H9 (cell line): ENCODE results near the gene SLAMF6. TPM values are rescaled to one million over a fixed set of nuclear protein-coding genes. Genes with fewer than 3 reads are reported as not detected.
"Not testable (repeated sequence)": the region's sequence is repeated elsewhere in the genome, so short reads cannot be mapped to it uniquely, and the experiment has no call there.

Source experiments
- DNase-seq: peaks from one replicate; pipeline ENCODE4 v3.0.0-alpha.2; 2017
- H2AFZ ChIP-seq: one replicate; pipeline ENCODE4 v1.6.1; 2013; ENCODE audit warnings: mild to moderate bottlenecking, low read length, control low read depth, moderate library complexity
- H2AK5ac ChIP-seq: 2 replicates; pipeline ENCODE4 v1.6.1; 2013; ENCODE audit warnings: low read length, control low read depth, mixed read lengths; ENCODE audit not compliant: insufficient read length
- H2BK120ac ChIP-seq: one replicate; pipeline ENCODE4 v1.6.1; 2013; ENCODE audit warnings: low read depth, mild to moderate bottlenecking, low read length, control low read depth, inconsistent platforms; ENCODE audit not compliant: poor library complexity, severe bottlenecking
- H2BK12ac ChIP-seq: 2 replicates; pipeline ENCODE4 v1.6.1; 2013; ENCODE audit warnings: low read length, control low read depth, mixed read lengths, low read depth; ENCODE audit not compliant: insufficient read length
- H2BK15ac ChIP-seq: 2 replicates; pipeline ENCODE4 v1.6.1; 2013; ENCODE audit warnings: low read depth, low read length, control low read depth
- H2BK20ac ChIP-seq: one replicate; pipeline ENCODE4 v1.6.1; 2013; ENCODE audit warnings: low read depth, mild to moderate bottlenecking, low read length, control low read depth, inconsistent platforms; ENCODE audit not compliant: poor library complexity, severe bottlenecking
- H2BK5ac ChIP-seq: 2 replicates; pipeline ENCODE4 v1.6.1; 2013; ENCODE audit warnings: low read length, control low read depth, mixed read lengths; ENCODE audit not compliant: insufficient read length
- H3K14ac ChIP-seq: 2 replicates; pipeline ENCODE4 v1.6.1; 2013; ENCODE audit warnings: low read length, control low read depth; ENCODE audit not compliant: insufficient read depth
- H3K18ac ChIP-seq: 2 replicates; pipeline ENCODE4 v1.6.1; 2013; ENCODE audit warnings: low read depth, mild to moderate bottlenecking, mixed read lengths, low read length, control low read depth; ENCODE audit not compliant: insufficient read length
- H3K23ac ChIP-seq: 2 replicates; pipeline ENCODE4 v1.6.1; 2013; ENCODE audit warnings: low read length, control low read depth, mixed read lengths, low read depth; ENCODE audit not compliant: insufficient read length
- H3K23me2 ChIP-seq: 2 replicates; pipeline ENCODE4 v1.6.1; 2013; ENCODE audit warnings: low read depth, mild to moderate bottlenecking, mixed read lengths, low read length, control low read depth; ENCODE audit not compliant: insufficient read length, poor library complexity, severe bottlenecking
- H3K27ac ChIP-seq: 2 replicates; pipeline ENCODE4 v1.5.1; 2013; ENCODE audit warnings: low read length, control low read depth, mixed read lengths, low read depth; ENCODE audit not compliant: insufficient read length
- H3K27me3 ChIP-seq: 2 replicates; pipeline ENCODE4 v1.6.1; 2013; ENCODE audit warnings: low read length, control low read depth, inconsistent platforms; ENCODE audit not compliant: insufficient read depth
- H3K4ac ChIP-seq: 2 replicates; pipeline ENCODE4 v1.6.1; 2013; ENCODE audit warnings: low read depth, mild to moderate bottlenecking, control low read depth, inconsistent platforms, low read length, moderate library complexity
- H3K4me1 ChIP-seq: 2 replicates; pipeline ENCODE4 v1.6.1; 2013; ENCODE audit warnings: low read length, control low read depth, inconsistent platforms; ENCODE audit not compliant: insufficient read depth
- H3K4me2 ChIP-seq: 2 replicates; pipeline ENCODE4 v1.6.1; 2013; ENCODE audit warnings: low read length, control low read depth, mixed read lengths; ENCODE audit not compliant: insufficient read length, insufficient read depth
- H3K56ac ChIP-seq: 2 replicates; pipeline ENCODE4 v1.6.1; 2013; ENCODE audit warnings: low read depth, mild to moderate bottlenecking, mixed read lengths, low read length, control low read depth; ENCODE audit not compliant: insufficient read length
- H3K79me1 ChIP-seq: 2 replicates; pipeline ENCODE4 v1.6.1; 2013; ENCODE audit warnings: low read depth, mild to moderate bottlenecking, moderate library complexity, low read length, control low read depth, inconsistent platforms; ENCODE audit not compliant: insufficient read depth, poor library complexity, severe bottlenecking
- H3K79me2 ChIP-seq: 2 replicates; pipeline ENCODE4 v1.6.1; 2013; ENCODE audit warnings: low read length, control low read depth, inconsistent platforms; ENCODE audit not compliant: insufficient read depth
- H3K9ac ChIP-seq: 2 replicates; pipeline ENCODE4 v1.6.1; 2013; ENCODE audit warnings: low read length, control low read depth, mixed read lengths; ENCODE audit not compliant: insufficient read length; ENCODE audit errors: extremely low read depth
- H3K9me3 ChIP-seq: one replicate; pipeline ENCODE4 v1.6.1; 2013; ENCODE audit warnings: low read depth, low read length, inconsistent platforms; ENCODE audit not compliant: control insufficient read depth
- H3T11ph ChIP-seq: one replicate; pipeline ENCODE4 v1.6.1; 2013; ENCODE audit warnings: mild to moderate bottlenecking, low read length, control low read depth, inconsistent platforms
- H4K20me1 ChIP-seq: one replicate; pipeline ENCODE4 v1.6.1; 2013; ENCODE audit not compliant: control insufficient read depth, insufficient read length, insufficient read depth
- H4K5ac ChIP-seq: 2 replicates; pipeline ENCODE4 v1.6.1; 2013; ENCODE audit warnings: low read depth, mild to moderate bottlenecking, mixed read lengths, low read length, control low read depth; ENCODE audit not compliant: insufficient read length
- H4K8ac ChIP-seq: replicated peaks from 2 replicates; pipeline ENCODE4 v1.6.1; 2013; ENCODE audit warnings: low read length, control low read depth, mixed read lengths, low read depth; ENCODE audit not compliant: insufficient read length
- H4K91ac ChIP-seq: 2 replicates; pipeline ENCODE4 v1.6.1; 2013; ENCODE audit warnings: low read depth, mild to moderate bottlenecking, moderate library complexity, mixed read lengths, low read length, control low read depth; ENCODE audit not compliant: insufficient read length
- H3K27ac Mint-ChIP-seq, 3 experiments: 2 replicates in 2 of 3; 3 replicates in 1 of 3; pipeline ENCODE4 v1.8.0; 2020 to 2021; ENCODE audit warnings: mixed read lengths in 3 of 3, mild to moderate bottlenecking in 1 of 3, moderate library complexity in 1 of 3
- H3K27me3 Mint-ChIP-seq: 2 replicates; pipeline ENCODE4 v1.8.0; 2021; ENCODE audit warnings: low read depth, mild to moderate bottlenecking, moderate library complexity, mixed read lengths
- H3K36me3 Mint-ChIP-seq, 3 experiments: 2 replicates in 2 of 3; 3 replicates in 1 of 3; pipeline ENCODE4 v1.8.0; 2020 to 2021; ENCODE audit warnings: low read depth in 3 of 3, mixed read lengths in 3 of 3; ENCODE audit not compliant: insufficient read depth in 1 of 3
- H3K4me1 Mint-ChIP-seq, 2 experiments: 2 replicates each; pipeline ENCODE4 v1.8.0; 2020; ENCODE audit warnings: mixed read lengths in 2 of 2
- H3K4me3 Mint-ChIP-seq, 2 experiments: 2 replicates in 1 of 2; 3 replicates in 1 of 2; pipeline ENCODE4 v1.8.0; 2020 to 2021; ENCODE audit warnings: mild to moderate bottlenecking in 2 of 2, mixed read lengths in 2 of 2, moderate library complexity in 1 of 2
- H3K9me3 Mint-ChIP-seq, 2 experiments: 2 replicates in 1 of 2; 3 replicates in 1 of 2; pipeline ENCODE4 v1.8.0; 2020; ENCODE audit warnings: mild to moderate bottlenecking in 2 of 2, mixed read lengths in 2 of 2, moderate library complexity in 1 of 2
- WGBS: extraction: QIAGEN DNeasy Blood & Tissue Kit; methylation state at CpG from one replicate; pipeline ENCODE4 v1.1.7; 2013; ENCODE audit warnings: missing lambda C conversion rate, low lambda C conversion rate, mixed read lengths; ENCODE audit not compliant: insufficient read length; ENCODE audit errors: extremely low coverage; 5-methylcytosine and 5-hydroxymethylcytosine counted together
- total RNA-seq: library from RNA; stranded (reverse); gene quantifications from 2 replicates; pipeline ENCODE4 v1.2.1, GENCODE V29; 2021
- TF ChIP-seq, protein P1 (sequence below): fragments of 200-600 bp; sonication (generic); conservative IDR thresholded peaks from 3 replicates; pipeline ENCODE4 v1.8.0; 2021; ENCODE audit warnings: antibody characterized with exemption, mild to moderate bottlenecking

Gene SLAMF6
- total RNA-seq, 1 experiment from 2014 or later = not detected

DNA sequence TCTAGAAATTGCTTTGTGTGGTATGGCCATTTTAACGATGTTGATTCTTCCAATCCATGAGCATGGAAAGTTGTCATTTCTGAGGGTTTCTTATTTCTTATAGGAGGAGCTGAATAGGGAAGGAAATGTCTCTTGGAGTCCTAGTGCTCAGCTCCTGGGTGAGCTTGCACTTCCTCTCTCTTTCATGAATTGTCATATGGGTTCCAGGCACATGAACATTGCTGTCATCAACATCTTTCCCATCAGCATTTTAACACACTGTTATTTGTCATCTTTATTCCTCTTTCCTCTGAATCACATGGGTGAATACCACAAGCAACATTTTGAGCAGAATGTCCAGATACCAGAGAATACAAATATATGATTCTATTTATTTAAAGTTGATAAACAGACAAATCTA is 23.4 kb downstream of the SLAMF6 start:
- Histone ChIP-seq H3K27me3 (no peaks in the 10 kb centered on the region), H3K9ac (no peak overlapping the region), H4K20me1 (no peaks in the 10 kb centered on the region), H2BK20ac (no peak overlapping the region), H4K91ac (no peak overlapping the region), H3K79me2 (no peaks in the 10 kb centered on the region), H3K4ac (no peak overlapping the region), H2BK15ac (no peak overlapping the region), H2AK5ac (no peak overlapping the region), H2AFZ (no peak overlapping the region), H4K5ac (no peak overlapping the region), H3K27ac (no peak overlapping the region), H3K79me1 (no peaks in the 10 kb centered on the region), H3K14ac (no peak overlapping the region), H3K23ac (no peak overlapping the region), H3K9me3 (no peaks in the 10 kb centered on the region), H3K4me1 (no peaks in the 10 kb centered on the region), H2BK5ac (no peak overlapping the region), H3T11ph (no peak overlapping the region), H3K4me2 (no peak overlapping the region), H2BK120ac (no peak overlapping the region), H2BK12ac (no peak overlapping the region), H3K23me2 (no peaks in the 10 kb centered on the region), H4K8ac (no peak overlapping the region), H3K56ac (no peak overlapping the region), H3K18ac (no peak overlapping the region)
- TF ChIP-seq, protein P1, sequence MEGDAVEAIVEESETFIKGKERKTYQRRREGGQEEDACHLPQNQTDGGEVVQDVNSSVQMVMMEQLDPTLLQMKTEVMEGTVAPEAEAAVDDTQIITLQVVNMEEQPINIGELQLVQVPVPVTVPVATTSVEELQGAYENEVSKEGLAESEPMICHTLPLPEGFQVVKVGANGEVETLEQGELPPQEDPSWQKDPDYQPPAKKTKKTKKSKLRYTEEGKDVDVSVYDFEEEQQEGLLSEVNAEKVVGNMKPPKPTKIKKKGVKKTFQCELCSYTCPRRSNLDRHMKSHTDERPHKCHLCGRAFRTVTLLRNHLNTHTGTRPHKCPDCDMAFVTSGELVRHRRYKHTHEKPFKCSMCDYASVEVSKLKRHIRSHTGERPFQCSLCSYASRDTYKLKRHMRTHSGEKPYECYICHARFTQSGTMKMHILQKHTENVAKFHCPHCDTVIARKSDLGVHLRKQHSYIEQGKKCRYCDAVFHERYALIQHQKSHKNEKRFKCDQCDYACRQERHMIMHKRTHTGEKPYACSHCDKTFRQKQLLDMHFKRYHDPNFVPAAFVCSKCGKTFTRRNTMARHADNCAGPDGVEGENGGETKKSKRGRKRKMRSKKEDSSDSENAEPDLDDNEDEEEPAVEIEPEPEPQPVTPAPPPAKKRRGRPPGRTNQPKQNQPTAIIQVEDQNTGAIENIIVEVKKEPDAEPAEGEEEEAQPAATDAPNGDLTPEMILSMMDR = no peak
- Mint-ChIP-seq H3K27ac (no peak overlapping the region), H3K4me1 (peaks cover 6% of the 10 kb centered on the region in 2 experiments; a peak in 3 of 4 replicates), H3K9me3 (peaks cover 14 to 15% of the 10 kb centered on the region in 2 experiments), H3K27me3 (peaks cover 6% of the 10 kb centered on the region), H3K36me3 (peaks cover 1 to 9% (median 7%) of the 10 kb centered on the region in 3 experiments; a peak in 3 of 7 replicates), H3K4me3 (no peak overlapping the region)
- no CpG with 5 or more reads among the region's 1 CpG for WGBS
- no peak for DNase-seq

DNA sequence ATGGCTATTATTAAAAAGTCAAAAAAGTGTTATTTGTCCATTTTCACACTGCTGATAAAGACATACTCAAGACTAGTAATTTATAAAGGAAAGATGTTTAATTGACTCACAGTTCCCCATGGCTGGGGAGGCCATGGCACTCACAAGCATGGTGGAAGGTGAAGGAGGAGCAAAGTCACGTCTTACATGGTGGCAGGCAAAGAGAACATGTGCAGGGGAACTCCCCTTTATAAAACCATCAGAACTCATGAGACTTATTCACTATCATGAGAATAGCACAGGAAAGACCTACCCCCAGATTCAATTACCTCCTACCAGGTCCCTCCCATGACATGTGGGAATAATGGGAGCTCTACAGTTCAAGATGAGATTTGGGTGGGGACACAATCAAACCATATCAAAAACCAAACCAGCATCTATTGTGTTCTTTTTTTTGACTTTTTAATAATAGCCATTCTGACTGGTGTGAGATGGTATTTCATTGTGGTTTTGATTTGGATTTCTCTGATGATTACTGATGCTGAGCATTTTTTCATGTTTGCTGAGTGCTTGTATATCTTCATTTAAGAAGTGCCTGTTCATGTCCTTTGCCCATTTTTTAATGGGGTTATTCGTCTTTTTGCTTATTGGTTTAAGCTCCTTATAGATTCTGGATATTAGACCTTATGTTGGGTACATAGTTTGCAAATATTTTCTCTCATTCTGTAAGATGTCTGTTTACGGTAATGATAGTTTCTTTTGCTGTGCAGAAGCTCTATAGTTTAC is 24.6 kb downstream of the SLAMF6 start:
- not testable (repeated sequence) for H3T11ph ChIP-seq, H3K27ac Mint-ChIP-seq, H4K5ac ChIP-seq, H2BK15ac ChIP-seq, H3K27ac ChIP-seq, H3K4me2 ChIP-seq, H2AK5ac ChIP-seq, H3K23ac ChIP-seq, H3K79me1 ChIP-seq, H2BK5ac ChIP-seq, H3K23me2 ChIP-seq, H4K91ac ChIP-seq, H2BK12ac ChIP-seq, H3K4me3 Mint-ChIP-seq, H4K20me1 ChIP-seq, H3K4ac ChIP-seq, H3K4me1 Mint-ChIP-seq, H3K14ac ChIP-seq, H3K4me1 ChIP-seq, H3K27me3 ChIP-seq, H3K79me2 ChIP-seq, H3K36me3 Mint-ChIP-seq, H3K56ac ChIP-seq, DNase-seq, H3K9ac ChIP-seq, H2BK20ac ChIP-seq, H4K8ac ChIP-seq, H3K27me3 Mint-ChIP-seq, H3K18ac ChIP-seq, H2AFZ ChIP-seq, H3K9me3 ChIP-seq, H2BK120ac ChIP-seq
- peaks cover 14 to 15% of the 10 kb centered on the region in 2 experiments for H3K9me3 Mint-ChIP-seq
- WGBS = no CpG with 5 or more reads among the region's 3 CpGs
